ENCODE measurements around the gene FMNL3.

- TF ChIP-seq POLR2A (IDR thresholded peaks at IDR 0.05), result no peak
- TF ChIP-seq CTCF (IDR thresholded peaks at IDR 0.05), result no peak
- no peak for TF ChIP-seq EP300 (IDR thresholded peaks at IDR 0.05)
- TF ChIP-seq POLR2AphosphoS5 (IDR thresholded peaks at IDR 0.05), result no peak
Measured at GRCh38 chr12:49671031-49671765, 36.0 kb downstream of the FMNL3 start.
